Ramos (cell line): ENCODE measurements around the gene RBBP4.
"Not testable (repeated sequence)": the region's sequence is repeated elsewhere in the genome, so short reads cannot be mapped to it uniquely, and the experiment has no call there.

Experiments used
- in situ Hi-C: fragments of 300-500 bp; cut with MboI; formaldehyde crosslinking; loops from one replicate; pipeline ENCODE4 v1.14.3; 2022; ENCODE audit warnings: low sequenced_read_pairs; ENCODE audit not compliant: unreplicated experiment

Gene RBBP4

DNA sequence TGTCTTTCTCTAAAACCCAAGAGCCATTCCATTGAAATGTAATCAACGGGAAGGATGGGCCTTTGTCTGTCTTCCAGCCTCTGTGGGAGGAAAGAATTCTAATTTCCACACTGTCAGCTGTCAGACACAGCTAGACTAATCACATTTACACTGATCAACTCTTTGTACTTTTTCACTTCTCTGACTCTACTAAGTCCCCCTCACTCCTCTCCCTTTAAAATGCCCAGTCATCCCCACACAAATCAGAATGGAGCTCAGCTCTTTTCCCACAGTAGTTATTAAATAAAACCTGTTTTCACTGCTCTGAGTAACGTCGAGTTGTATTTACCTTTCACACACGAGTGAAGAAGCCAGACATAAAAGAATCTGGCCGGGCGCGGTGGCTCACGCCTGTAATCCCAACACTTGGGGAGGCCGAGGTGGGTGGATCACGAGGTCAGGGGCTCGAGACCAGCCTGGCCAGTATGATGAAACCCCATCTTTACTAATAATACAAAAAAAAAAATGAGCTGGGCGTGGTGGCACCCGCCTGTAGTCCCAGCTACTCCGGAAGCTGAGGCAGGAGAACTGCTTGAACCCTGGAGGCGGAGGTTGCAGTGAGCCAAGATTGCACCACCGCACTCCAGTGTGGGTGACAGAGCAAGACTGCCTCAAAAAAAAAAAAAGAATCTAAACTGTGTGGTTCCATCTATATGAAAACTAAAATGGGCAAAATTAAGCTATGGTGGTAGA, 13.9 kb upstream of the RBBP4 start:
- in situ Hi-C loops, result no loop called here

DNA sequence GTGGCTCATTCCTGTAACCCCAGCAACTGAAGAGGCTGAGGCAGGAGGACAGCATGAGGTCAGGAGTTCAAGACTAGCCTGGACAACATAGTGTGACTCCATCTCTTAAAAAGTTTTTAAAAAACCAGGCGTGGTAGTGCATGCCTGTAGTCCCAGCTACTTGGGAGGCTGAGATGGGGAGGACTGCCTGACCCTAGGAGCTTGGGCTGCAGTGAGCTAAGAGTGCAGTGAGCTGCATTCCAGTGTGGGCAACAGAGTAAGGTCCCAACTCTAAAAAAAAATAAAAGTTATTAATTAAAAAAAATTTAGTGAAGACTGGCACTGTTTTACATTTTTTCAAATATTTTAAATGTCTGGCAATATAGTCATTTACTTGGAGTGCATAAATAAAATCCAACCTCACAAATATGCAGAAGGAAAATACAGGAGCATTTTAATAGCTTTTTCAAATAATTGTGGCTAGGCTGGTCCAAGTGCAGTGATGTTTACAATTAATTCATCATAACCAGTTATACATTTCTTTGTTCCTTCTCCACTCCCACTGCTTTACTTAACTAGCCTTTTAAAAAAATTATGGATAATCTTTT, 11.4 kb upstream of the RBBP4 start:
- in situ Hi-C loops, result no loop called here

DNA sequence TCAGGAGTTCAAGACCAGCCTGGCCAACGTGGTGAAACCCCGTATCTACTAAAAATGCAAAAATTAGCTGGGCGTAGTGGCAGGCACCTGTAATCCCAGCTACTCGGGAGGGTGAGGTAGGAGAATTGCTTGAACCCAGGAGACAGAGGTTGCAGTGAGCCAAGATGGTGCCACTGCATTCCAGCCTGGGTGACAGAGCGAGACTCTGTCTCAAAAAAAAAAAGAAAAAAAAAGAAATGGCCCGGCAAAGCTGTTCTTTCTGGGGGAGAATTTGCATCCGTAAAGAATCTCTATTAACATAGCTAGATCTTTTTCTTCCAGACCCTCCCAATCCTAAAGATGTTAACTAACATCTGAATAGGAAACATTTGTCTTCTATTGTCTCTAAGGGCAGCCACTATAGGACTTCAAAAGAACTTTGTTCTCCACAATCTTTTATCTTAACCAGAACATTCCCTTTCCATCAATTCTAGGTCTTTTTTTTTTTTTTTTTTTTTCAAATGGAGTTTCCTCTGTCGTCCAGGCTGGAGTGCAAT, 8.6 kb upstream of the RBBP4 start:
- in situ Hi-C loops, result not testable (repeated sequence)

DNA sequence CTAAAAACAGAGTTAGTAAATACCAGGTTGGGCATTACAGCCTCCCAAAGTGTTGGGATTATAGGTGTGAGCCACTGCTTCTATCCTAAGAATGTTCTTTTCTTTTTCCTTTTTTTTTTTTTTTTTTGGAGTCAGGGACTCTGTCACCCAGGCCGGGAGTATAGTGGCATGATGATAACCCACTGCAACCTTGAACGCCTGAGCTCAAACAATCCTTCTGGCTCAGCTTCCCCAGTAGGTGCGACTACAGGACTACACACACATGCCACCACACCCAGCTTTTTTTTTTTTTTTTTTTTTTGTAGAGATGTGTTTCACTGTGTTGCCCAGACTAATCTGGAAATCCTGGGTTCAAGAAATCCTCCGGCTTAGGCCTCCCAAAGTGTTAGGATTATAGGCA, 6.6 kb upstream of the RBBP4 start:
- in situ Hi-C loops, result no loop called here

DNA sequence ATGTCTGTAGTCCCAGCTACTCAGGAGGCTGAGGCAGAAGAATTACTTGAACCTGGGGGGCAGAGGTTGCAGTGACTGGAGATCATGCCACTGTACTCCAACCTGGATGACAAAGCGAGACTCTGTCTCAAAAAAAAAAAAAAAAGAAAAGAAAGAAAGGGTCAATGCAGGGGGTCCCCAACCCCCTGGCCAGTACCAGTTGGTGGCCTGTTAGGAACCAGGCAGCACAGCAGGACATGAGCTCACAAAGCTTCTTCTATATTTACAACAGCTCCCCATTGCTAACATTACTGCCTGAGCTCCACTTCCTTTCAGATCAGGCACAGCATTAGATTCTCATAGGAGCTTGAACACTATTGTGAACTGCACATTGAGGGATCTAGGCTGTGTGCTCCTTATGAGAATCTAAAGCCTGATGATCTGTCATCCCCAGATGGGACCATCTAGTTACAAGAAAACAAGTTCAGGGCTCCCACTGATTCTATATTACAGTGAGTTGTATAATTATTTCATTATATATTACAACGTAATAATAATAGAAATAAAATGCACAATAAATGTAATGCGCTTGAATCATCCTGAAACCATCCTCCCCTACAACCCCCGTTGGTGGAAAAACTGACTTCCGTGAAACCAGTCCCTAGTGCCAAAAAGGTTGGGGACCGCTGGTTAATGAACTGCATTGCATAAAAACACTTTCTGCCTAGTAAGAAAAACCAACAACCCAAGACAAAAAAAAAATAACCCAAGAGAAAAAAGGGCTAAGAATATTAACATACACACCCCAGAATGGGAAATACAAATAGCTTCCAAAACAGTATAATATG, 3.5 kb upstream of the RBBP4 start:
- in situ Hi-C loops, result no loop called here

DNA sequence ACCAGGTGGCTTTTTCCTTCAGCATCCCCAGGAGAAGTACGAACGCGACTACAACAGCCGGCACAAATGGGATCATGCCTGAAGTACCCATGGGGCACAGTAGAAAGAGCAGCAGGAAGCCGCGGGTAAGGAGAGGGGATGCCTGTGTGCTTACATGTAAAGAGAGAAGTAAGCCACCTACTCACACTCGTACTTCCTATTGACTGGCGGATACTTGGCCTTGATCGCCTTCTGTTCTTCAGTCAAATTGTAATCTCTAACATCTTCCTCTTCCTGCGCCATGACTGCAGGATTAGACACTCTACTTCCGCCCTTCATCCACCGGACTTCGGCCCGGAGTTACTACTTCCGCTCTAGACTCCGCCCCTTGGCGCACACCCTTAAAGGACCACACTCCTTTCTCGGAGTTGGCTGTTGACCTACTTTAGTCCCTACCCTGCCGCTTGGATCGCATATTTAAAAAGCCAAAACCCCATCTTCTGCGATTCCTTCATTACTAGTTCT, 708 bp upstream of the RBBP4 start, which contains the start of gene ZBTB8OS:
Gene ZBTB8OS (minus strand): TSS at position 303 of the 504 bp plus-strand sequence. CDS start 21 bp downstream, at position 282.
- in situ Hi-C loops, result no loop called here

DNA sequence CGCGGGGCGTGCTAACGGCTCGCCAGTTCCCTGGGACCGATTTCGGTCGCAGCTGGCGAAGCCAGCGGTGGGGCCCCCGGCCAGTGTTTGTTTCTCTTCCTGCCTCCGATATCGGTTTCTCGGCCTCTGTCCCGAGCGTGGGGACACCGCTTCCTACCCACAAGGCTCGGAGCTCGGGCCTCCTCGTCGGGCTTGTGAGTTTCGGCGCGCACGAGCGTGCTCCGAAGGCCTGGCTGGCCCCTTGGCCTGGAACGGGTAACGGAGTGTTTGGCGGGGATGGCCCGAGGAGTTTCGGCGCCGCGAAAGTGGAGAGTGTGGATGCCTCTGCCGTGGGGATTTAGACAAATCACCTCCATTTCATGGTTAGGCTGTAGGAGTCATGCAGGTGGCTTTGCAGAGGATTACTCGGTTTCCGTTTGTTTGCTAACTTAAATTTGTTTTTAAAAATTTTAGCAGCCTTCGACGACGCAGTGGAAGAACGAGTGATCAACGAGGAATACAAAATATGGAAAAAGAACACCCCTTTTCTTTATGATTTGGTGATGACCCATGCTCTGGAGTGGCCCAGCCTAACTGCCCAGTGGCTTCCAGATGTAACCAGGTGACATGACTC, 559 bp downstream of the RBBP4 start:
- in situ Hi-C loops, result no loop called here

DNA sequence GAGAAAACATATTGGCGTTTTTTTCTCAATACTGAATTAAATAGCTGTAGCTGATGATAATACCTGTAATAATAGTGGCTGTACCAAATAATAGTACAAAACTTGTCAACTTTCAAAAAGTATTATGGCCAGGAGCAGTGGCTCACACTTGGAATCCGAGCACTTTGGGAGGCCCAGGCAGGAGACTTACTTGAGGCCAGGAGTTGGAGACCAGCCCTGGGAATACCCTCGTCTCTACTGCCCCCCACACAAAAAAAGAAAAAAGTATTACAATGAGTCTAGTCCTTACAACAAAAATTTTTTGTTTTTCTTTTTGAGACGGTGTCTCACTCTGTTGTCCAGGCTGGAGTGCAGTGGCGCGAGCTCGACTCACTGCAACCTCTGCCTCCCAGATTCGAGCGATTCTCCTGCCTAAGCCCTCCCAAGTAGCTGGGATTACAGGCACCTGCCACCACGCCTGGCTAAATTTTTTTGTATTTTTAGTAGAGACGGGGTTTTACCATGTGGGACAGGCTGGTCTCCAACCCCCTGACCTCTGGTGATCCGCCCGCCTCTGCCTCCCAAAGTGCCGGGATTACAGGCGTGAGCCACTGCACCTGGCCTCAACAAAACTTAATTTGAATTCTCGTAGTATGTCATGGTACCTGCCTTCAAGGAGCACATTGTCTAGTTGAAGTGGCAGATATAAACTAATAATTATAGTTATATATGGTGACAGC, 1.4 kb downstream of the RBBP4 start:
- in situ Hi-C loops, result no loop called here

DNA sequence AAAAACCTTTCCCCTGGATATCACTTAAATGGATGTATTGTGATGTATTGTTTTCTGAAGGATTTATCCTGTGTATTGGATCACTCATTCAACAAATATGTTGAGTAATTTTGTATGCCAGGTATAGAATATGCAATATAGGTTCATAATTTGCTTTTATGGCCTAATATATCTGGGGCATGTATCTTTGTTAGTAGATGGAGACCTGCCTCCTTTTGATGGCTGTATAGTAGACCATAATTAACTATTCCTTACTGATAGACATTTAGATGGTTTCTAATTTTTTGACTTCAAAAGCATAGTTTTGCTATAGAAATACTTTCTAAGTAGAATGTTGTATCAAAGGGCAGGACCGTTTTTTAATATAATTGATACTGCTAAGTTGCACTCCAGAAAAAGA, 8.6 kb downstream of the RBBP4 start:
- in situ Hi-C loops, result no loop called here

DNA sequence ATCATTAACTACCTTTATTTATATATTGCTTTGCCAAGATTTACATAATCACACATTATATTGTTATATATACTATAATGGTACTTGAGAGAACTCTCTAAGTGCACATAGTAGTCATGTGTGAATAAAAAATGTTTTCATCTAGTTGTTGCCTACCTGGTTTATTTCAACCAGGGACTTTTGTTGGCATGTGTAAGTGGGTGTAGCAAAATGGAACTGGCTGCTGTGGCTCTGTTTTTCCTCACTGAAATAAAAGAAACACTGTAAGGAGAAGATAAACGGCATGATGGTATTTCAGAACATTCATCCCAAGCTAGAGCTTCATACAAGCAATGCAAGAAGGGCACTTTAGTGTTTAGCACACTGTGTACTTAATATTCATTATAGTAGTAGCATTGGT, 14.9 kb downstream of the RBBP4 start:
- in situ Hi-C loops, result no loop called here

DNA sequence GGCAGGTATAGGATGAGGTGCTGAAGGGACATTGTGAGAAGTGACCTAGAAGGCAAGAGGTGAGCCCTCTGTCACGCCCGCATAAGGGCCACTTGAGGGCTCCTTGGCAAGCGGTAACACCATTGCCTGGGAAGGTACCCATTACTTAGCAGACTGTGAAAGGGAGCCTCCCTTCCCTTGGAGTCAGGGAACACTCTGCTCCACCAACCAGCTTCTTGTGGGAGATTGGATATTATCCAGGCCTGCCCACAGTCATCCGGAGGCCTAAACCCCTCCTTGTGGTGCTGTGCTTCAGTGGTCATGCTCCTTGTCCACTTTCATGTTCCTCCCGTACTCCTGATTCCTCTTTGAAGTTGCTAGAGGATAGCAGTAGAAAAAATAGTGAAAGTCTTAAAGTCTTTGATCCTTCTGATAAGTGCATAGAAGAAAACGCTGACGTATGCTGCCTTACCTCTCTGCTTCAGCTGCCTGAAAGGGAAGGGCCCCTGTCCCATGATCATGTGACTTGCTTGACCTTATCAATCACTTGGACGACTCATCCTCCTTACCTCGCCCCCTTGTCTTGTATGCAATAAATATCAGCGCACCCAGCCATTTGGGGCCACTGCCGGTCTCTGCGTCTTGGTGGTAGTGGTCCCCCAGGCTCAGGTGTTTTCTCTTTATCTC, 16.0 kb downstream of the RBBP4 start:
- in situ Hi-C loops, result no loop called here

DNA sequence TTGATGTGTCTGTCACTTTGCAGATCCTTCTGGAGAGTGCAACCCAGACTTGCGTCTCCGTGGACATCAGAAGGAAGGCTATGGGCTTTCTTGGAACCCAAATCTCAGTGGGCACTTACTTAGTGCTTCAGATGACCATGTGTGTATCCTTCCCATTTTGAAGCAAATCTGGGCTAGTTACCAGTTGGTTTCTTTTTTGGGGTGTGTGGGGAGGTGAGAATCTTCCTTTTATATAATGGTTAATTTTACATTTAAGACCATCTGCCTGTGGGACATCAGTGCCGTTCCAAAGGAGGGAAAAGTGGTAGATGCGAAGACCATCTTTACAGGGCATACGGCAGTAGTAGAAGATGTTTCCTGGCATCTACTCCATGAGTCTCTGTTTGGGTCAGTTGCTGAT, 17.7 kb downstream of the RBBP4 start:
- in situ Hi-C loops, result not testable (repeated sequence)

DNA sequence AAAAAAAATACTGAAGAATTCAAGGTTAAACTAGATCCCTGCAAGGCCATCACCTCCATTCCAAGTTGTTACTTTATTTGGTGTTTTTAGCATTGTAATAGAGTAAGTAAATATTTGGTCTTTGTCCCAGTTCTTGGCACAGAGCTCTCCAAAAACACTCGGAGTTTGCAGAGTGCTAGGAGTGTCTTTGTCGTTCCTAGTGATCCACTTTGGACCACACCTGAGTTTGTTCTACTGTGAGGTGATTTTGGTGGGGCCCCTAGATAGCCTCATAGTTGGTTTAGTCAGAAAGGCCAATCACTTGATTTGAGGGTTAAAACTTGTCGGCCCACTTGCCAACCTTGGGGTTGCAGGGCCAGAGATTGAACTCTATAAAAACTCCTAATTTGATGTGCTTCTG, 25.9 kb downstream of the RBBP4 start:
- in situ Hi-C loops, result no loop called here

DNA sequence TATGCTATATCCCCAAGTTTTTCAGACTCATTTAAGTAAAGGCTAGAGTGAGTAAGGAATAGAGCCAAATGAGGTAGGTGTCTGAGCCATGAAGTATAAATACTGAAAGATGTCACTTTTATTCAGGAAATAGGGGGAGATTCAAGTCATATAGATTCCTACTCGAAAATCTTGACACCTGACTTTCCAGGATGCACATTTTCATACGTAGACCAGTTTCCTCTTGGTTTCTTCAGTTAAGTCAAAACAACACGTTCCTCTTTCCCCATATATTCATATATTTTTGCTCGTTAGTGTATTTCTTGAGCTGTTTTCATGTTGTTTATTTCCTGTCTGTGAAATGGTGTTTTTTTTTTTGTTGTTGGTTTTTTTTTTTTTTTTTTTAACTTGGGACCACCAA, 29.0 kb downstream of the RBBP4 start:
- in situ Hi-C loops, result not testable (repeated sequence)

DNA sequence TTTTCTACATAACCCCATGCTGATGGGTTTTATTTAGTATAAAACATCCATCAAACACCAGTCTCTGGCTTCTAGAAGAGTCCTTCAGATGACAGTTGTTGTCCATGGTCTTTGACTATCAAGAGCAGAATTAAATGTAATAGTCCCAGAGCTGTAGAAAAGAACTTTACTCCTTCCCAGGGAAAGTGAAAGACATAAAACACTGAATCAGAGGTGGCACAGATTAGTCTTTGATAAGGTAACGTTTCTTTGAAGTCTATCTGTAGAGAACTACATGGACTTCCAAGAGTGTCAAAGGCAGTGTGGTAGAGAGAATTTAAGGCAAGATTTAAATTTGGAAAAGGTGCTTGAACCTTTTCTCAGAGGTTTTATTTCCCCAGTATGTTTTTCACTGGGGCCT, 29.6 kb downstream of the RBBP4 start:
- in situ Hi-C loops, result no loop called here

DNA sequence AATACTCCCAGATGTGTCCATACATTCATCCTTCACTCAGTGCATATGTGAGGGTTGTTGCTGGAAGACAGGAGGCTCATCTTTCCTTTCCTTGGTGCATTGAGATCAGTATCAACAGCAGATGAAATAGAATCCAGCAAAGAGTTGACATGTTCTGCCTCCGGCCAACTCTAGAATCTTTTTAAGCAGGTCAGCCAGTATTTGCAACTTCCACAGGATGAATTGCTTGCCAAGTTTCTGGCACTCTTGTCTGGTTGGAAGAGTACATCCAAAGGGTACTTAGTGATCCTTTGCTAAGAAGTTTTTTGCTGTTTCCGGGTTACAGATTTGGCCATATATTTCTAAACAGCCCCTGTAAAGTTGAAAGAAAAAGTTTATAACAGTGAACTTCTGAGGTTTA, 30.5 kb downstream of the RBBP4 start:
- in situ Hi-C loops, result no loop called here

DNA sequence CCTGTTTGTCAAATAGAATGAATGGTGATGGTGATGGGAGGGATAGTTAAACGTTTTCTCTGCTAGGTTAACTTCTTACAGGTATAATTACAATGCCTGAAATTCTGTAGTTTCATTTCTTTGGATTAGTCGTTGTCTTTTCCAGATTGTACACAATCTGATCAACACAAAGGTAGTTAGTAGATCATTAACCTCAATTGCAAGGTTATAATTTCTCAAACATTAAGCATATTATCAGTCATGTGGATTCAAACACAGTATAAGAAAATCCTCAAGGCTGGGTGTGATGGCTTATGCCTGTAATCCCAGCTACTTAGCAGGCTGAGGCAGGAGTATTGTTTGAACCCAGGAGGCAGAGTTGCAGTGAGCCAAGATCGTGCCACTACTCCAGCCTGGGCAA, 31.0 kb downstream of the RBBP4 start:
- in situ Hi-C loops, result no loop called here

DNA sequence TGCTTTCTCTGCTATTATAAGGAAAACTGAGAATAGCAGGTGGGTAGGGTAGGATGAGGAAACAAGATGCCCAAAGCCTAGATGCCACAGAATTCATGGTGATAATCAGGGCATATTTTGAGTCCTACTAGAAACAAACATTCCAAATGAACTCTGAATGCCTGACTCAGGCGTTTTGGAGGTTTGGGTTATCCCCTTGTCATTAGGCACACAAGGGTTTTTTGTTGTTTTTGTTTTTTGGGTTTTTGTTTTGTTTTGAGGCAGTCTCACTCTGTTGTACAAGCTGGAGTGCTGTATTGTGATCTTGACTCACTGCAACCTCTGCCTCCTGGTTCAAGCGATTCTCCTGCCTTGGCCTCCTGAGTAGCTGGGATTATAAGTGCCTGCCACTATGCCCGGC, 32.4 kb downstream of the RBBP4 start:
- in situ Hi-C loops, result no loop called here

DNA sequence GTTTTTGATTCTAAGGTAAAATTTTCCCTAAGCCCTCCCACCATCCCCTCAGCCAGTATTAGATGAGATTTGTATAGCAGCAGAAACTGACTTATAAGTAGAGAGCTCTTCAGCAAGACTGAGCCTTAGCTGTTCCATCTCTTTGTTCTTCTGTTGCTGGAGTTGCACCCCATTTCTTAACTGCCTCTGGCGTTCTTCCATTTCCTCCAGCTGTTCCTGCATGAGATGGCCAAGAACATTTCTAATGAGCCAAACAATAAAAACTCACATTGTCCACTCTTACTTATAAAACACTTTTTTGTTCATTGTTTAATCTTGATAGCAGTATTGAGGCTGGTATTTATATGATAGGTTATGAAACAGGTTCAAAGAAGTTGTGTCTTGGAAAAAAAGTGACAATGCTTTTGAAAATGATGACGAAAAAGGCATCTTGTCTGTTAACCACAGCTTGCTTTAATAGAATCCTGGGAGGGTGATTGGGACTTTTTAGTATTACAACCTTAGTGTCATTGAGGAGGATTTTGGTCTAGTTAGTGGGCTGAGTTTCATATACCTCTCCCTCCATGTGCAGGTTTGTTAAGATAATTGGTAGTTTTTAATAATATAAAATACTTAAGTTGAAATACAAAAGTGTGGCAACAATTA, 33.3 kb downstream of the RBBP4 start:
- in situ Hi-C loops, result no loop called here
